Measurements from ENCODE around the gene KIF26B. TPM values are rescaled to one million over a fixed set of nuclear protein-coding genes. Genes with fewer than 3 reads are reported as not detected.
A peak's percentile ranks its signal among the peaks of the same experiment; 100 is the strongest.

KIF26B gene
- total and polyA plus RNA-seq, 8 donors = 0.15 to 3.2 (median 0.89) TPM; not detected in 1

- no peak overlapping the region for H3K27ac ChIP-seq
- H3K9me3 ChIP-seq = no peaks in the 10 kb centered on the region
- H3K4me3 ChIP-seq = no peak overlapping the region
- H3K36me3 ChIP-seq = no peaks in the 10 kb centered on the region
- no peak for DNase-seq
- intact Hi-C loops (cut with DNase I; ENCODE audit: low total_unique reads) = no loop called here
- 43 to 56% (median 44%) methylated on average over 6 of the region's 6 CpGs for WGBS, 5 donors
- TF ChIP-seq EP300 (IDR thresholded peaks at IDR 0.05) = no peak
- H3K27me3 ChIP-seq = no peaks in the 10 kb centered on the region
- H3K4me1 ChIP-seq = peaks cover 0 to 8% (median 2%) of the 10 kb centered on the region in 4 donors
Measured at GRCh38 chr1:245292553-245292952, 137.8 kb downstream of the KIF26B start.

- H3K9me3 ChIP-seq = no peaks in the 10 kb centered on the region
- H3K4me3 ChIP-seq = no peak overlapping the region
- no peak for DNase-seq
- 89 to 92% (median 90%) methylated on average over 5 of the region's 5 CpGs for WGBS, 5 donors
- TF ChIP-seq, protein P1, sequence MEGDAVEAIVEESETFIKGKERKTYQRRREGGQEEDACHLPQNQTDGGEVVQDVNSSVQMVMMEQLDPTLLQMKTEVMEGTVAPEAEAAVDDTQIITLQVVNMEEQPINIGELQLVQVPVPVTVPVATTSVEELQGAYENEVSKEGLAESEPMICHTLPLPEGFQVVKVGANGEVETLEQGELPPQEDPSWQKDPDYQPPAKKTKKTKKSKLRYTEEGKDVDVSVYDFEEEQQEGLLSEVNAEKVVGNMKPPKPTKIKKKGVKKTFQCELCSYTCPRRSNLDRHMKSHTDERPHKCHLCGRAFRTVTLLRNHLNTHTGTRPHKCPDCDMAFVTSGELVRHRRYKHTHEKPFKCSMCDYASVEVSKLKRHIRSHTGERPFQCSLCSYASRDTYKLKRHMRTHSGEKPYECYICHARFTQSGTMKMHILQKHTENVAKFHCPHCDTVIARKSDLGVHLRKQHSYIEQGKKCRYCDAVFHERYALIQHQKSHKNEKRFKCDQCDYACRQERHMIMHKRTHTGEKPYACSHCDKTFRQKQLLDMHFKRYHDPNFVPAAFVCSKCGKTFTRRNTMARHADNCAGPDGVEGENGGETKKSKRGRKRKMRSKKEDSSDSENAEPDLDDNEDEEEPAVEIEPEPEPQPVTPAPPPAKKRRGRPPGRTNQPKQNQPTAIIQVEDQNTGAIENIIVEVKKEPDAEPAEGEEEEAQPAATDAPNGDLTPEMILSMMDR (IDR thresholded peaks at IDR 0.05) = no peak
- TF ChIP-seq POLR2A (IDR thresholded peaks at IDR 0.05) (no peak), POLR2AphosphoS5 (IDR thresholded peaks at IDR 0.05) (no peak), EP300 (IDR thresholded peaks at IDR 0.05) (no peak)
- H3K27ac ChIP-seq = no peak overlapping the region
- intact Hi-C loops (cut with DNase I; ENCODE audit: low total_unique reads) = no loop called here
- H3K27me3 ChIP-seq = no peaks in the 10 kb centered on the region
- no peaks in the 10 kb centered on the region for H3K36me3 ChIP-seq
- peaks cover 0 to 9% (median 2%) of the 10 kb centered on the region in 4 donors for H3K4me1 ChIP-seq
Measured at GRCh38 chr1:245294020-245294419, 139.2 kb downstream of the KIF26B start.

- peak; percentile 40 to 70 for DNase-seq
- Histone ChIP-seq H3K27ac (peak overlapping the region in 4 of 5 donors; percentile 42 to 70 (median 62)), H3K36me3 (no peaks in the 10 kb centered on the region), H3K27me3 (no peaks in the 10 kb centered on the region), H3K4me3 (peak overlapping the region; percentile 6 to 26 (median 18)), H3K4me1 (peaks cover 4 to 25% (median 12%) of the 10 kb centered on the region in 4 donors), H3K9me3 (no peaks in the 10 kb centered on the region)
- 24 to 45% (median 34%) methylated on average over 12 of the region's 12 CpGs for WGBS, 5 donors
- intact Hi-C loops (cut with DNase I; ENCODE audit: low total_unique reads) = no loop called here
- no peak for TF ChIP-seq EP300 (IDR thresholded peaks at IDR 0.05)
- TF ChIP-seq POLR2AphosphoS5 (IDR thresholded peaks at IDR 0.05) = peak in 1 of 3 donors; percentile 55
Measured at GRCh38 chr1:245298781-245299180, 144.0 kb downstream of the KIF26B start.

GRCh38 chr1:245301162-245301580 is 146.4 kb downstream of the KIF26B start:
- Histone ChIP-seq H3K4me1 (peaks cover 4 to 25% (median 12%) of the 10 kb centered on the region in 4 donors), H3K9me3 (no peaks in the 10 kb centered on the region), H3K36me3 (no peaks in the 10 kb centered on the region), H3K27ac (peak overlapping the region in 1 of 5 donors; percentile 25), H3K4me3 (no peak overlapping the region), H3K27me3 (no peaks in the 10 kb centered on the region)
- TF ChIP-seq, protein P1 (IDR thresholded peaks at IDR 0.05) = no peak
- TF ChIP-seq EP300 (IDR thresholded peaks at IDR 0.05) (no peak), POLR2AphosphoS5 (IDR thresholded peaks at IDR 0.05) (no peak), POLR2A (IDR thresholded peaks at IDR 0.05) (no peak)
- 54 to 63% (median 62%) methylated on average over 10 of the region's 10 CpGs for WGBS, 5 donors
- DNase-seq = peak in 1 of 2 donors; percentile 79
- intact Hi-C loops (cut with DNase I; ENCODE audit: low total_unique reads) = no loop called here

GRCh38 chr1:245301921-245302320 is 147.1 kb downstream of the KIF26B start:
- no peak overlapping the region for H3K27ac ChIP-seq
- H3K4me1 ChIP-seq = peaks cover 4 to 29% (median 14%) of the 10 kb centered on the region in 4 donors
- no peak overlapping the region for H3K4me3 ChIP-seq
- no peaks in the 10 kb centered on the region for H3K27me3 ChIP-seq
- no peaks in the 10 kb centered on the region for H3K36me3 ChIP-seq
- no peak for DNase-seq
- TF ChIP-seq POLR2AphosphoS5 (IDR thresholded peaks at IDR 0.05) = no peak
- TF ChIP-seq, protein P1 (IDR thresholded peaks at IDR 0.05) = no peak
- TF ChIP-seq EP300 (IDR thresholded peaks at IDR 0.05) = no peak
- no peak for TF ChIP-seq POLR2A (IDR thresholded peaks at IDR 0.05)
- intact Hi-C loops (cut with DNase I; ENCODE audit: low total_unique reads) = no loop called here
- no peaks in the 10 kb centered on the region for H3K9me3 ChIP-seq
- 74 to 82% (median 76%) methylated on average over 4 of the region's 4 CpGs for WGBS, 5 donors

Data from stomach (tissue), 9 donors.